Parathyroid adenoma (tissue), 2 donors: ENCODE results near the gene FAM83C.

Source experiments
- H2AFZ ChIP-seq: fragments of 300-600 bp; sonication (generic); one replicate; pipeline ENCODE4 v1.7.0; 2017; ENCODE audit warnings: antibody characterized with exemption, mild to moderate bottlenecking
- H3K27ac ChIP-seq: fragments of 300-600 bp; sonication (generic); one replicate; pipeline ENCODE4 v1.7.0; 2017
- H3K27me3 ChIP-seq: fragments of 300-600 bp; sonication (generic); one replicate; pipeline ENCODE4 v1.7.0; 2017; ENCODE audit warnings: low read length; ENCODE audit not compliant: control insufficient read depth, insufficient read depth
- H3K36me3 ChIP-seq: fragments of 300-600 bp; sonication (generic); one replicate; pipeline ENCODE4 v1.7.0; 2017; ENCODE audit warnings: low read length; ENCODE audit not compliant: control insufficient read depth, insufficient read depth
- H3K4me1 ChIP-seq: fragments of 300-600 bp; sonication (generic); one replicate; pipeline ENCODE4 v1.7.0; 2017; ENCODE audit warnings: control low read depth
- H3K4me2 ChIP-seq: fragments of 300-600 bp; sonication (generic); one replicate; pipeline ENCODE4 v1.7.0; 2017; ENCODE audit warnings: low read length
- H3K4me3 ChIP-seq: fragments of 300-600 bp; sonication (generic); one replicate; pipeline ENCODE4 v1.7.0; 2017; ENCODE audit warnings: low read depth, low read length
- H3K79me2 ChIP-seq: fragments of 300-600 bp; sonication (generic); one replicate; pipeline ENCODE4 v1.7.0; 2017; ENCODE audit warnings: control low read depth
- H3K9ac ChIP-seq: fragments of 300-600 bp; sonication (generic); one replicate; pipeline ENCODE4 v1.7.0; 2017; ENCODE audit warnings: mild to moderate bottlenecking
- H3K9me3 ChIP-seq: fragments of 300-600 bp; sonication (generic); one replicate; pipeline ENCODE4 v1.7.0; 2017; ENCODE audit warnings: low read length; ENCODE audit not compliant: control insufficient read depth
- TF ChIP-seq, protein P1 (sequence below): fragments of 300-600 bp; sonication (generic); IDR thresholded peaks from one replicate; pipeline ENCODE4 v1.7.0; 2017; ENCODE audit warnings: antibody characterized with exemption, mild to moderate bottlenecking
- donor health status: primary hyperparathyroidism.

FAM83C gene

DNA sequence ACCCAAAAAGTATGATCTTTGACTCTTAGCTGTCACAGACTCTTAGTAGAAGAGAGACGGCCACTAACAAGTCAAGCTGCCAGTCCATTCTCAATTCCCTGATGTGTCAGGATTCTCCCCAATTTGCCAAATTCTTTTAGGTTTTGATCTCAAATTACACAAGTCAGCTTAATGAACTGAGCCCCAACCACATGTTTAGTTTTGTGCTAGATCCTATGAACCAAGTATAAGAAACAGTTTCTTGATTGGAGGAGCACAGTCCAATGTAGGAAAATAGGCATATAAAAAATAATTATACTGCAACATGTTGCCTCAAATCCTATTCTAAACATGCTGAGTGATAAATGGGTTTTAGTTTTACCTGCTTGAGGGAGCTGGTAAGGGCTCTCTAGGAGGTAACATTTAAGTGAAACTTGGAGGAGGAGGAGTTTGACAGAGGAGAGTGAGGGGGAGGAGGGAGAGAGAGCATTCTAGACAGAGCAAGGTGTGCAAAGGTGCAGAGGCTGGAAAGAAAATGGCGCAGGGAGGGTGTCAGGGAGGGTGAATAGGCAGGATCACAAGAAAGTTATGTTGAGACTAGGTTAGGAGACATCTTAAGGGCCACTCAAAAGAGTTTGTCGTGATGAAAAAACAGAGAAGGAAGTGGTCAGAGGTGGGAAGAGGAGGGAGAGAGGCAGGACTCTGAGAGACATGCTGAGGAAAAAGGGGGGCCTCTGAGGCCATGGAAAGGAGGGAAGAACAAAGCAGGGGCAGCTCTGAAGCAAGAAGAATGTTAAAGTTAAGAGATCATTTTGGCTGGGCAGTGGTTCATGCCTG, 22.8 kb upstream of the FAM83C start:
- no peak overlapping the region for H2AFZ ChIP-seq
- TF ChIP-seq, protein P1, sequence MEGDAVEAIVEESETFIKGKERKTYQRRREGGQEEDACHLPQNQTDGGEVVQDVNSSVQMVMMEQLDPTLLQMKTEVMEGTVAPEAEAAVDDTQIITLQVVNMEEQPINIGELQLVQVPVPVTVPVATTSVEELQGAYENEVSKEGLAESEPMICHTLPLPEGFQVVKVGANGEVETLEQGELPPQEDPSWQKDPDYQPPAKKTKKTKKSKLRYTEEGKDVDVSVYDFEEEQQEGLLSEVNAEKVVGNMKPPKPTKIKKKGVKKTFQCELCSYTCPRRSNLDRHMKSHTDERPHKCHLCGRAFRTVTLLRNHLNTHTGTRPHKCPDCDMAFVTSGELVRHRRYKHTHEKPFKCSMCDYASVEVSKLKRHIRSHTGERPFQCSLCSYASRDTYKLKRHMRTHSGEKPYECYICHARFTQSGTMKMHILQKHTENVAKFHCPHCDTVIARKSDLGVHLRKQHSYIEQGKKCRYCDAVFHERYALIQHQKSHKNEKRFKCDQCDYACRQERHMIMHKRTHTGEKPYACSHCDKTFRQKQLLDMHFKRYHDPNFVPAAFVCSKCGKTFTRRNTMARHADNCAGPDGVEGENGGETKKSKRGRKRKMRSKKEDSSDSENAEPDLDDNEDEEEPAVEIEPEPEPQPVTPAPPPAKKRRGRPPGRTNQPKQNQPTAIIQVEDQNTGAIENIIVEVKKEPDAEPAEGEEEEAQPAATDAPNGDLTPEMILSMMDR: no peak
- H3K4me3 ChIP-seq: no peak overlapping the region
- H3K36me3 ChIP-seq: no peaks in the 10 kb centered on the region
- H3K4me1 ChIP-seq: peaks cover 3% of the 10 kb centered on the region
- no peak overlapping the region for H3K4me2 ChIP-seq
- no peaks in the 10 kb centered on the region for H3K79me2 ChIP-seq
- H3K27me3 ChIP-seq: no peaks in the 10 kb centered on the region
- no peak overlapping the region for H3K27ac ChIP-seq
- H3K9ac ChIP-seq: no peak overlapping the region
- no peaks in the 10 kb centered on the region for H3K9me3 ChIP-seq

DNA sequence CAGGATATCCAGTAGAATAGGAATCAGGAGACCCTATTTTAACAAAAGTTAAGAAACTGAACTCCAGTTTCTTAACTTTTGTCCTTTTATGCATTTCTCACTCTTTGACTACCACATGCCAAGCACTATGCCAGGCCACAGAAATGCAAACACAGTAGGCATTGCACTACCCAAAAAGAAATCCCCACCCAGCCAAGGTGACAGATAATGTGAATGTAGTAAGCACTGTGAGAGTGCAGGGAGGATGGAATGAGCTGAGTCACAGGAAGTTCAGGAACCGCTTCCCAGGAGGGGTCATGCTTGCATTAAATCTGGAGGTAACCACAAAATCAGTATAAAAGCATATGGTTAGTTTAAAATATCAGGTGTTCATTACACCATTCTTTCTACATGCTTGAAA, 20.1 kb upstream of the FAM83C start:
- Histone ChIP-seq H3K27me3 (no peaks in the 10 kb centered on the region), H3K4me3 (no peak overlapping the region), H3K9ac (no peak overlapping the region), H3K79me2 (no peaks in the 10 kb centered on the region), H3K4me2 (no peak overlapping the region), H2AFZ (no peak overlapping the region), H3K36me3 (no peaks in the 10 kb centered on the region), H3K4me1 (no peaks in the 10 kb centered on the region), H3K9me3 (no peaks in the 10 kb centered on the region), H3K27ac (no peak overlapping the region)
- TF ChIP-seq, protein P1: no peak

DNA sequence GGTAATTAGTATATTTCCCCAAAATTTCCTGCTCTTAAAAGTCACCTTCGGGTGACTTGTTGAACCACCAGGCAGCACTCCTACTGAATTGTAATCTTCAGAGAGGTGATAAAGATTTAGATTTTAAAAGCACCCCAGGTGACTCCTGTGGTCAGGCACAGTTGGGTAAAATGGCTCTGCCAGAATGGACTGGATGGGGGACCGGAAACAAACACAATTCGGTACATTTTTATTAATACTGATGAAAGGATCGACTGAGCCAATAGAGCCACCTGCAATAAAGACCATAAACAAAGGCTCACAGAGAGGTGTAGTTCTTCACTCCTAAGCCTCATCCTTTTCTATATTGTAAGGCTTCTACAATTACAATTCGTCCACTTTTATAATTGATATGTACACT, 19.6 kb upstream of the FAM83C start:
- Histone ChIP-seq H2AFZ (no peak overlapping the region), H3K4me3 (no peak overlapping the region), H3K27me3 (no peaks in the 10 kb centered on the region), H3K36me3 (no peaks in the 10 kb centered on the region), H3K4me2 (no peak overlapping the region), H3K9me3 (no peaks in the 10 kb centered on the region), H3K27ac (no peak overlapping the region), H3K9ac (no peak overlapping the region), H3K79me2 (no peaks in the 10 kb centered on the region), H3K4me1 (no peaks in the 10 kb centered on the region)
- TF ChIP-seq, protein P1: no peak

DNA sequence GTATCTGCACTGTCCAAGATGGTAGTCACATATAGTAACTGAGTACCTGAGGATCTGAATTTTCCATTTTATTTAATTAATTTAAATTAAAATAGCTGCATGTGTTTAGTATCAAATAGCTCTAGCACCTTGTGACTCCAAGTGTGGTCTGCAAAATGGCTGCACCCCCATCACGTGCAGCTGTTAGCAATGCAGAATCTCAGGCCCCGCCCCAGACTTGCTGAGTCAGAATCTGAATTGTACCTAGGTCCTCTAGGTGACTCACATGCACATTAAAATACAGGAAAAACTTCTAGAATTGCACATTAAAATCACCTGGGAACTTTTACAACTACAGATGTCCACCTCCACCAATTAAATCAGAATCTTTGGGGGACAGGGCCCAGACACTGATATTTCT, 19.2 kb upstream of the FAM83C start:
- no peak overlapping the region for H3K4me2 ChIP-seq
- no peaks in the 10 kb centered on the region for H3K79me2 ChIP-seq
- H3K4me3 ChIP-seq: no peak overlapping the region
- no peaks in the 10 kb centered on the region for H3K9me3 ChIP-seq
- no peak overlapping the region for H3K27ac ChIP-seq
- H3K9ac ChIP-seq: no peak overlapping the region
- no peaks in the 10 kb centered on the region for H3K4me1 ChIP-seq
- no peak overlapping the region for H2AFZ ChIP-seq
- TF ChIP-seq, protein P1: no peak
- no peaks in the 10 kb centered on the region for H3K27me3 ChIP-seq
- H3K36me3 ChIP-seq: no peaks in the 10 kb centered on the region
